Activated T-helper 9 cell treated with anti-CD3 and anti-CD28 coated beads, Interleukin-2, amount 50 U/mL, for 16 hours (primary cell): ENCODE results near the gene ZRANB1.

Experiments used
- DNase-seq: peaks from one replicate; pipeline ENCODE4 v3.0.0-alpha.2; 2020; ENCODE audit warnings: low read depth

ZRANB1 gene

DNA sequence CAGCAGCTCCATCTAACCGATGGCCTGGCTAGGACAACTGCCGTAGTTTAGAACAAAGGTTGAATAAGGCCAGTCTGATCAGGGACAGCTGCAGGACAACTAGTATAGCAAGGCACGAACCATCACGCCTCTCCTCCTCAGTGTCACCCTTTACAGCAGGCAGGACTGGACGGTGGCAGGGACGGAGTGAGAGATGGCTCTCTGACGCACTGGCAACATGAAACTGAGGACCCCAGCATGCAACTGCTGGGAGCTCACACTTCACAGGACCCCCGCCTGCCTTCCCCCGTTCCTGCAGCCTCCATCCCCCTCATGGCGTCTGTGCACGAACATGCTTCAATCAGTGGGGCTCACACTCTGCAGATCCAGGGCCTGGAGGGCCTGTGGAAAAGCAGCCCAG is 53.7 kb downstream of the ZRANB1 start:
- DNase-seq: no peak

DNA sequence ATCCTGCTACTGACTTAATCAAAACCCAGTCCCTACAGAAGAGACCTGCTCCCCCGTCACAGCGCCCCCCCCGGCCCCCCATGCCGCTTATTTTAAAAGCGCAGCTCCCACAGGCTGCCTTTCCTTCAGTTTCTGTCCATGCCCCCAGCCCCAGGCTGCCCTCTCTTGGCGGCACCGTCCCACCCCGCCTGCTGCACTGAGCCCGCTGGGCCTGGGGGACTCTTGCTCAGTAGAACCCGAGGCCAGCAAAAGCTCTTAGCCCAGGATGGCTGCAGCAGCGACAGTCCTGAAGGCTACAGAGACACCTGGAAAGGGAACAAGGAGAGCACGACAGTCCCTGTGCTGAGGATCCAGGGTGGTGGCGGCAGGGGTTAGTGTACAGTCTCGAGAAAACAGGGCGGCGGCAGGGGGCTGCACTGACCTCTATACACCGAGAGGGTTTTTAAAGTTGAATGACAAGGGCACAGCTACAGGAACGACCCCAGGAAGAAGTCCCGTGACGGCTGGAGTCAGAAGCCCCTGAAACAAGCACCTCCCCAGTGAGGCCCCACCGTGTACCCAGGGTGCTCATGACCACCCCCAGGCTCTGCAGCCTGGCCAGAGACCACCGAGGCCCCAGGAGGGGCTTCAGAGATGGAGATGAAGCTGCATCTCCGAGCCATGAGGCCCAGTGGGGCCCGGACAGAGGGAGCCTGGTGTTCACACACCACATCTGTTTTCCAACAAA is 54.4 kb downstream of the ZRANB1 start:
- DNase-seq: no peak

GRCh38 chr10:124996854-124997215 is 54.9 kb downstream of the ZRANB1 start:
- no peak for DNase-seq

DNA sequence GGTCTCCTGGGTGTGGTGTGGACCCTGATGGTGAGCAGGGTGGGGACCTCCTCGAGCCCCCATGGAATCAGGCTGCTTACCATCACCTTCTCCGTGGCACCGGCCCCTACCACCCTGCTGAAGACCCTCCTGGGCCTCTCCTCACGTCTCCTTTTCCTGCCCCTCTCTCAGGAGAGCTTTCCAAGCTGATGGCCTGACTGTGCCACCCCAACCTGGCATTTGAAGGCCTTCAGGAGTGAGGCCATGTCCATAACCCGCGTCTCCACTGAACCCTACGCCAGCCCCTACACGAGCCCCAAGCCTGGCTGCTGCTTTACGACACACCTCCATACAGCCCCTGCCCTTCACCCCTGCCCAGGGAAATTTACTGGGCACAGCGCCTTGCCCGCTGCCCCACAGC is 55.4 kb downstream of the ZRANB1 start:
- no peak for DNase-seq

DNA sequence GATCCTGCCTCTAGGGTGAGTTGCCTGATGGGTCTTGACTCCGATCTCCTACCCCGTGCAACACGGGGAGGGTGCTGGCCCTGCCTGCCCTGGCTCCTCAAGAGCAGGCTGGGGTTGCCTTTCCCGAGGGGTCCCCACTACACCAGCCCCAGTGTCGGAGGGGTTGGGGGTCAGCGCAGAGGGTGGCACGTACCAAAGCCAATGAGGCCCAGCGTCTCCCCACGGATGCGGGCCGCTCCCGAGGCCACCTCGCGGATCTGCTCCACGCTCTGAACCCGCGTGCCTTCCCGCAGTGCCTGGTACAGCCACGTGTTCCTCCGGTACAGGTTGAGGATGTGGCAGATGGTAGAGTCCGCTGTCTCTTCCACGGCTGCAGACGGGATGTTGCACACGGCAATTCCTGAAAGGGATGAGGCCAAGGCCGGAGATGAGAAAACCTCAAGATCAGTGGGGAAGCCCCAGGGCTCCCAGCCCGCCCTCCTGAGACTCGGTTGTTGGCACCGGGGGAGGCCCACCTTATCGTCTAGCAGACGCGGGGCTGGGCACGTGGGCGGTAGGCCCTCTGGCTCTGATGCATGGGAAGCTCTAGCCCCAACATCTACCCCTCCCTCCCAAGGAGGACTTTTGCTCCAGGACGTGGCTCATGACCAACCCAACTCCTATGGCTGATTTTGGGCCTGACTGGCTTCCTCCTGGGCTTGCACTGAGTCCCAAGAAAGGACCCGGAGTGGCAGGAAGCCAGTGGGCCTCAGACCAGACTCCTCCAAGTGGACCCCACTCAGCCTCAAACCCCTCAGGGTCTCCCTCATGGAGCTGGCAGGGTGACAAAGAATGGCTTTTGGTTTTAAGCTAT is 56.1 kb downstream of the ZRANB1 start:
- no peak for DNase-seq

DNA sequence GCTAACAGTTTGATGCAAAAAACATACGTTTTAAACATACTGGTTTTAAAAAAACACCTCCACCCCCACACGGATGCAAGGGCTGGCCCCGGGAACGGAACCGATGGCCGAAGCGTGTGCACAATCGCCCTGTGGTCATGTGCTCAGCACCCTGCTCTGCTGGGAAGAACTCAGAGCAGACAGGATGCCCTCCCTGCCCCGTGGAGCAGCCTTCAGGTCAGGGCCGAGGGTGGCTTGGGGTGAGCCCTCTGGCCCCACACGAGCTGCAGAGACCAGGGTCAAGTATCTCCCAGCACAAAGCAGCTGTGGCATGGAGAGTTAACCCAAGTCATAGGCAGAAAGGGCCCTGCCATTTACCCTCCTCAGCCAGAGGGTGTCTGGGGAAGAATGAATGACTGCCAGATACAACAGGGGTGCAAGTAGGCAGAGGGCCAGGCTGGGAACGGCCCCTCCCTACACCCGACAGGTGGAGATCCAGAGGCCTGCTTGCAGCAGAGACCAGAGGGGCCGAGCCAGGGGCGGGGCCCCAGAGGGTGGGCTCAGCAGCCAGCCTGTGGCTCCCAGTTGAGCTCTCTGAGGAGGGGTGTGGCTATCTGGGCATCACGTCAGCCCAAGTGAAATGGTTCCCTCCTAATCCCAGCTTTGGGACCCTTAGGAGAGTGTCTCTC is 56.8 kb downstream of the ZRANB1 start:
- no peak for DNase-seq

- no peak for DNase-seq
These were observed 57.8 kb downstream of the ZRANB1 start for GRCh38 chr10:124999433-125000365.

DNA sequence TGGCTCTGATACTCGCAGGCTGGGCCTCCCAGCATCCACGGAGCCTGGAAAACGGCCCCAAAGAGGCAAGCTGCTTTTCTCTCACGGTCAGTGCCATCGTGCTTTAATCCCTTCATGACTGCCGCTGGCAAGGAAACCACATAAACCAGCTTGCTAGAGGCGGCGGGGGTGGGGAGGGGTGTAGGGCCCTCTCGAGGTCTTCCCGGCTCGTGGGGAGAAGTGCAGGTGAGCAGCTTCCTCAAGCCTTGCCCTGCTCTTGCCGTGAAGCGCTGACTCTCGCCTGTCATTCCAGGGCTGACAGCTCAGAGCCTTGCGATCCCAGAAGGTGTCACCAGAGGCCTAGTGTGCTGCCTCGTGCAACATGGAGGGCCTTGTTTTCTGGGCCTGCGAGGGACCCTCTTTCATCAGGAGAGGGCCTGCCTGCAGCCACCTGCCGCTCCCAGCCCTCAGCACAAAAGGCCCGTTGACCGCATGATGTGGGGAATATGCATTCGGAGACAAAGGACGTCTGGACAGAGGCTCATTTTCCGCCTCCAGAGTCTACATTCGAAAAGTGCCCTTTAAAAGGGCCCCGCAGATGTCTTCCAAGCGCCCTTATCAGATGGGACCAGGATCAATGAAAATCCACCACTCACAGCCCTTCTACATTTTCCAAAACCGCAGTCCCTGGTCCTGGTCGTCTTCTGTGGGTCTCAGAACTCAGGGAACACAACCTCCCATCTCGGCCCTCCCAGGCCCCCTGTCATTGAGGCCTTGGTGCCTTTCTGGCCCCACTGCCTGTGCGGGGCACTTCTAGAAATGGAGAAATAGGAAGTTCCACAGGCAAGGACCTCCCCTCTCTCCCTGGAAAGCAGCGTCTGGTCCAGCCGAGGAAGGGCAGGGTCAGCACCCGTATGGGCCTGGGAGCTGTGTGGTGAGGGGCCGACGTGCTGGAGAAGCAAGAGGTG is 58.7 kb downstream of the ZRANB1 start:
- DNase-seq: no peak

- no peak for DNase-seq
These were observed 59.6 kb downstream of the ZRANB1 start for GRCh38 chr10:125001313-125002046.

GRCh38 chr10:125002047-125002422 is 60.1 kb downstream of the ZRANB1 start:
- DNase-seq: no peak

- DNase-seq: no peak
These were observed 60.7 kb downstream of the ZRANB1 start for GRCh38 chr10:125002423-125003145.

DNA sequence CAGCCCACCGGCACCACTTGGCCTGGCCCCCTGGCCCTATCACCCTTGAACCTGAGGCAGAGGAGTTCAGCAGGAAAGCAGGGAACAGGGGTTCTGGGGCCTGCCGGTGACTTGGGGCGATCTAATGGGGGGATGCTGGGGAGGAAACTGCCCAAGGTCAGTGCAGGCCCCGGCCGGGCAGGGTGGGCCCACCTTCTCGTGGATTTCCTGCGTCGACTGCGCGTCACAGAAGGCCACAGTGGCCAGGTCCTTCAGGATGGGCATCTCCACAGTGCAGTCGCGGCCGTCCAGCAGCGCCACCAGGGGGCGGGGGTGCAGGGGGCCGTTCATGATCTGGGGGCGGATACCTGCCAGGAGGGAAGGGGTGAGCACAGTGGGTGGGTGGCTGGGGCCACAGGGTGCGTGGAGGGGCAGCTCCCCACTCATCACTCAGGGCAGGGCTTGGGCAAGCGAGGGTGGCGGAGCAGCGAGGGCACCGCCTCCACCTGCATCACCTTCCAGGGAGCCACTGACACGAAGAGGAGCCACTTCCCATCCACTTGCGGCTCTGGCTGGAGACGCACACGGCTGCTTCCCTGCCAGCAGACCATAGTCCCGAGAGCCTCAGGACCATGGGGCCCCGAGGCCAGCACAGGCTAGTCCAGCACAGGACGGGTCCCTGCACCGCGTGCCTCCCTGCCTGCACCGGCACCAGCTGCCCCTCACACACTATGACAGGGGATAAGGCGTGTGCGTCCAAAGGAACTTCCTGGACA is 61.4 kb downstream of the ZRANB1 start:
- DNase-seq: no peak

DNA sequence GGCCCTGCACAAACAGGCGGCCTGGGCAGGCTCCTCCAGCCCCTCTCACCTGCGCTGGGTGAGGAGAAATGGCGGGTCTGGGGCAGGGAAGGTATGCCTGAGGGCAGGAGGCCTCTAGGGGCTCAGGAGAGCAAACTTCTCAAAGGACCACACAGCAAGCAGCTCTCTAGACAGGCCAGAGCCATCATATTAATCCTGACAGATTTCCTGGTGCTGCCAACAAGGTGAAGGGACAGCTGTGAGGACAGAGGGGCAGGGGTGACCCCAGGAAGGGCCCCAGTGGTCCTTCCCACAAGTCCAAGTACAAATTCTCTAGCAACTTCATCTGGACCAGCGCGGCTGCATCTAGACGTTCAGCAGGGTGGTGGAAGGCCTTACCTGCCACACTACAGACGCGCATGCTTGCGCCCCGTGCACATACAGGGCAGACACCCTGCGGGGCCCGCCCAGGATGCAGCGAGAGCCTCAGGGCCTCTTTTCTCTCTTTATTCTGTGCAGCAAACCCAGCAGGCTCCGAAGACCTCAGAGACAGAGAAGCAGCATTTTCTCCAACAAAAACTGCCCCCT is 62.1 kb downstream of the ZRANB1 start:
- no peak for DNase-seq

- no peak for DNase-seq
These were observed 62.8 kb downstream of the ZRANB1 start for GRCh38 chr10:125004571-125005311.

GRCh38 chr10:125005312-125006187 is 63.6 kb downstream of the ZRANB1 start:
- no peak for DNase-seq

DNA sequence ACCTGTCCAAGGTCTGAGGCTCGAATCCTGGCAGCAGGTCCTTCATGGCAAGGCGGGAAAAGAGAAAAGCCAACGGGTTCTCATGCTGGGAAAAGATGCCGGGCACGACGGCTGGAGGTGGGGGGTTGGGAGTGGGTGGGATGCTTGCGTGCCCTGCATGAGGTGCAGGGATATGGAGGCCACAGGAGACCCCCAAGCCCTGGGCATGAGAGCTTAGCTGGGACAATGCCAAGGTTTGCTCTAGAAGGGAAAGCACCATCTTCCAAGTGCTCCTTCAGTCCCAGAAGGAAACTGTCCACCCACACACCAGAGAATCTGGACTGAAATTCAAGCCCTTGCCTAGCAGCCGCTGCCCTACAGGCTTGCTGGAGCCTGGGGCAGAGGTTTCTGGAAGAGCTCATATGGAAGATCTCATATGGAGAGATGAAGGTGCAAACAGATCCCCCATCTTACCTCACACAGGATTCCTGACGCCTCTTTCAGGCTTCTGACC is 64.3 kb downstream of the ZRANB1 start:
- DNase-seq: no peak
